HFFc6 (cell line): ENCODE measurements around the gene LHX4. TPM values are rescaled to one million over a fixed set of nuclear protein-coding genes. Genes with fewer than 3 reads are reported as not detected.

Source experiments
- DNase-seq: peaks from one replicate; pipeline ENCODE4 v3.0.0-alpha.2; 2018
- H3K27ac Mint-ChIP-seq: 2 replicates; pipeline ENCODE4 v1.8.0; 2020; ENCODE audit warnings: mild to moderate bottlenecking, mixed read lengths
- H3K27me3 Mint-ChIP-seq: 2 replicates; pipeline ENCODE4 v1.8.0; 2021; ENCODE audit warnings: mild to moderate bottlenecking, moderate library complexity, mixed read lengths; ENCODE audit not compliant: insufficient read depth
- H3K36me3 Mint-ChIP-seq: 2 replicates; pipeline ENCODE4 v1.8.0; 2021; ENCODE audit warnings: low read depth, mixed read lengths
- H3K4me1 Mint-ChIP-seq: 2 replicates; pipeline ENCODE4 v1.8.0; 2020; ENCODE audit warnings: low read depth, mixed read lengths
- H3K4me3 Mint-ChIP-seq: 2 replicates; pipeline ENCODE4 v1.8.0; 2020; ENCODE audit warnings: mild to moderate bottlenecking, moderate library complexity, mixed read lengths
- H3K9me3 Mint-ChIP-seq: 2 replicates; pipeline ENCODE4 v1.8.0; 2020; ENCODE audit warnings: mild to moderate bottlenecking, mixed read lengths
- CTCF ChIP-seq: fragments of 200-600 bp; sonication (generic); IDR thresholded peaks from 2 replicates; pipeline ENCODE4 v1.5.0; 2021; ENCODE audit warnings: antibody characterized with exemption, mild to moderate bottlenecking
- total RNA-seq, 6 experiments: library from RNA; stranded (reverse); fragmentation: NEBNext Ultra II Directional; extraction: Animal tissue kit (Norgen Biotek cat#: 25700); gene quantifications; 2 replicates in 1 of 6; 3 replicates in 5 of 6; pipeline ENCODE4 v1.2.3, GENCODE V29; 2021

Gene LHX4
- total RNA-seq, 6 experiments from 2014 or later, result 0.28 to 0.71 (median 0.41) TPM

GRCh38 chr1:180251526-180252305 is 21.7 kb downstream of the LHX4 start:
- Mint-ChIP-seq H3K9me3 (no peaks in the 10 kb centered on the region), H3K27me3 (peaks cover 13% of the 10 kb centered on the region), H3K27ac (no peak overlapping the region), H3K4me3 (no peak overlapping the region), H3K36me3 (no peaks in the 10 kb centered on the region), H3K4me1 (peaks cover 9% of the 10 kb centered on the region; the same call in 1 of the 2 replicates)
- no peak for DNase-seq
- TF ChIP-seq CTCF, result no peak

- Mint-ChIP-seq H3K4me3 (no peak overlapping the region), H3K27me3 (peaks cover 16% of the 10 kb centered on the region), H3K27ac (no peak overlapping the region), H3K4me1 (peaks cover 9% of the 10 kb centered on the region; the same call in 1 of the 2 replicates), H3K36me3 (no peaks in the 10 kb centered on the region), H3K9me3 (no peaks in the 10 kb centered on the region)
- TF ChIP-seq CTCF, result peak; percentile 93
- peak; percentile 55 for DNase-seq
These were observed 22.8 kb downstream of the LHX4 start for GRCh38 chr1:180252638-180253536.

- Mint-ChIP-seq H3K27me3 (peaks cover 19% of the 10 kb centered on the region), H3K27ac (no peak overlapping the region), H3K36me3 (no peaks in the 10 kb centered on the region), H3K9me3 (no peaks in the 10 kb centered on the region), H3K4me1 (peaks cover 9% of the 10 kb centered on the region; the same call in 1 of the 2 replicates), H3K4me3 (no peak overlapping the region)
- DNase-seq, result no peak
- no peak for TF ChIP-seq CTCF
These were observed 23.8 kb downstream of the LHX4 start for GRCh38 chr1:180253585-180254495.

- no peak for DNase-seq
- no peak for TF ChIP-seq CTCF
- no peaks in the 10 kb centered on the region for H3K9me3 Mint-ChIP-seq
- H3K4me1 Mint-ChIP-seq, result peaks cover 9% of the 10 kb centered on the region; the same call in 1 of the 2 replicates
- H3K27me3 Mint-ChIP-seq, result peaks cover 21% of the 10 kb centered on the region
- H3K27ac Mint-ChIP-seq, result no peak overlapping the region
- no peaks in the 10 kb centered on the region for H3K36me3 Mint-ChIP-seq
- no peak overlapping the region for H3K4me3 Mint-ChIP-seq
These were observed 24.4 kb downstream of the LHX4 start for GRCh38 chr1:180254496-180254819.

- Mint-ChIP-seq H3K27ac (no peak overlapping the region), H3K4me3 (no peak overlapping the region), H3K4me1 (peaks cover 5% of the 10 kb centered on the region; the same call in 1 of the 2 replicates), H3K9me3 (no peaks in the 10 kb centered on the region), H3K27me3 (peaks cover 21% of the 10 kb centered on the region), H3K36me3 (no peaks in the 10 kb centered on the region)
- no peak for TF ChIP-seq CTCF
- no peak for DNase-seq
These were observed 24.8 kb downstream of the LHX4 start for GRCh38 chr1:180254854-180255253.
